ENCODE data around the gene SRRM3.
"Not testable (repeated sequence)": the region's sequence is repeated elsewhere in the genome, so short reads cannot be mapped to it uniquely, and the experiment has no call there.

- not testable (repeated sequence) for TF ChIP-seq CTCF, POLR2A (IDR thresholded peaks at IDR 0.05)
These were observed 25.3 kb downstream of the SRRM3 start for GRCh38 chr7:76226878-76227423.

All from esophagus squamous epithelium (tissue), 4 donors.